Measurements from ENCODE around the gene MAML2.

MAML2 gene

GRCh38 chr11:96167203-96167758, 175.7 kb downstream of the MAML2 start:
- Histone ChIP-seq H3K9ac (ENCODE audit: low read depth, low read length) (no peak overlapping the region), H3K9me3 (ENCODE audit: insufficient read depth, low read length, severe bottlenecking) (no peaks in the 10 kb centered on the region), H3K4me2 (ENCODE audit: insufficient read depth, low read length) (no peak overlapping the region), H3K36me3 (ENCODE audit: insufficient read depth, low read length) (no peaks in the 10 kb centered on the region), H4K20me1 (ENCODE audit: insufficient read depth, low read length) (no peaks in the 10 kb centered on the region), H3K4me3 (ENCODE audit: low read depth in 1 of 2, low read length in 2 of 2) (no peak overlapping the region), H3K4me1 (ENCODE audit: insufficient read depth, low read length) (no peaks in the 10 kb centered on the region), H3K27me3 (ENCODE audit: insufficient read depth, low read length, poor library complexity) (no peaks in the 10 kb centered on the region), H3K79me2 (ENCODE audit: insufficient read depth, low read length) (no peaks in the 10 kb centered on the region), H2AFZ (ENCODE audit: low read depth, low read length) (no peak overlapping the region), H3K27ac (ENCODE audit: low read length) (no peak overlapping the region)
- DNase-seq (no peak), ATAC-seq (ENCODE audit: insufficient read depth, low read depth) (no peak)
- no peak for TF ChIP-seq EZH2 (IDR thresholded peaks at IDR 0.05; ENCODE audit: borderline replicate concordance, low read depth, low read length, severe bottlenecking)
- no peak for TF ChIP-seq CTCF (IDR thresholded peaks at IDR 0.05; ENCODE audit: borderline replicate concordance, extremely low read depth, low read length, poor library complexity, severe bottlenecking)

- Histone ChIP-seq H3K79me2 (ENCODE audit: insufficient read depth, low read length) (no peaks in the 10 kb centered on the region), H3K36me3 (ENCODE audit: insufficient read depth, low read length) (no peaks in the 10 kb centered on the region), H3K9ac (ENCODE audit: low read depth, low read length) (no peak overlapping the region), H3K9me3 (ENCODE audit: insufficient read depth, low read length, severe bottlenecking) (no peaks in the 10 kb centered on the region), H3K4me2 (ENCODE audit: insufficient read depth, low read length) (no peak overlapping the region), H3K4me1 (ENCODE audit: insufficient read depth, low read length) (peaks cover 3% of the 10 kb centered on the region; the same call in 1 of the 2 replicates), H3K27me3 (ENCODE audit: insufficient read depth, low read length, poor library complexity) (no peaks in the 10 kb centered on the region), H2AFZ (ENCODE audit: low read depth, low read length) (no peak overlapping the region), H3K4me3 (ENCODE audit: low read depth in 1 of 2, low read length in 2 of 2) (no peak overlapping the region), H4K20me1 (ENCODE audit: insufficient read depth, low read length) (no peaks in the 10 kb centered on the region), H3K27ac (ENCODE audit: low read length) (no peak overlapping the region)
- DNase-seq (no peak), ATAC-seq (ENCODE audit: insufficient read depth, low read depth) (no peak)
- no peak for TF ChIP-seq EZH2 (IDR thresholded peaks at IDR 0.05; ENCODE audit: borderline replicate concordance, low read depth, low read length, severe bottlenecking)
- TF ChIP-seq CTCF (IDR thresholded peaks at IDR 0.05; ENCODE audit: borderline replicate concordance, extremely low read depth, low read length, poor library complexity, severe bottlenecking), result no peak
These were observed 180.0 kb downstream of the MAML2 start for GRCh38 chr11:96162816-96163499.

- TF ChIP-seq EZH2 (IDR thresholded peaks at IDR 0.05; ENCODE audit: borderline replicate concordance, low read depth, low read length, severe bottlenecking) (no peak), CTCF (IDR thresholded peaks at IDR 0.05; ENCODE audit: borderline replicate concordance, extremely low read depth, low read length, poor library complexity, severe bottlenecking) (no peak)
- Histone ChIP-seq H2AFZ (ENCODE audit: low read depth, low read length) (no peak overlapping the region), H3K36me3 (ENCODE audit: insufficient read depth, low read length) (no peaks in the 10 kb centered on the region), H4K20me1 (ENCODE audit: insufficient read depth, low read length) (no peaks in the 10 kb centered on the region), H3K4me1 (ENCODE audit: insufficient read depth, low read length) (peaks cover 10% of the 10 kb centered on the region), H3K4me2 (ENCODE audit: insufficient read depth, low read length) (no peak overlapping the region), H3K9ac (ENCODE audit: low read depth, low read length) (no peak overlapping the region), H3K9me3 (ENCODE audit: insufficient read depth, low read length, severe bottlenecking) (no peaks in the 10 kb centered on the region), H3K27ac (ENCODE audit: low read length) (no peak overlapping the region), H3K79me2 (ENCODE audit: insufficient read depth, low read length) (no peaks in the 10 kb centered on the region), H3K27me3 (ENCODE audit: insufficient read depth, low read length, poor library complexity) (no peaks in the 10 kb centered on the region), H3K4me3 (ENCODE audit: low read depth in 1 of 2, low read length in 2 of 2) (no peak overlapping the region)
- no peak for DNase-seq
- ATAC-seq (ENCODE audit: insufficient read depth, low read depth), result no peak
These were observed 181.5 kb downstream of the MAML2 start for GRCh38 chr11:96161307-96162089.

All from DND-41 (cell line).